GM12872 (cell line): Measurements from ENCODE around the gene PRM2.
A peak's percentile ranks its signal among the peaks of the same experiment; 100 is the strongest.

Experiments used
- CTCF ChIP-seq: IDR thresholded peaks from 3 replicates; pipeline ENCODE4 v1.5.1; 2011; ENCODE audit warnings: low read depth, mild to moderate bottlenecking, low read length, moderate library complexity; ENCODE audit not compliant: insufficient read depth

Gene PRM2

GRCh38 chr16:11236461-11237254 is 39.6 kb downstream of the PRM2 start:
- TF ChIP-seq CTCF = no peak

DNA sequence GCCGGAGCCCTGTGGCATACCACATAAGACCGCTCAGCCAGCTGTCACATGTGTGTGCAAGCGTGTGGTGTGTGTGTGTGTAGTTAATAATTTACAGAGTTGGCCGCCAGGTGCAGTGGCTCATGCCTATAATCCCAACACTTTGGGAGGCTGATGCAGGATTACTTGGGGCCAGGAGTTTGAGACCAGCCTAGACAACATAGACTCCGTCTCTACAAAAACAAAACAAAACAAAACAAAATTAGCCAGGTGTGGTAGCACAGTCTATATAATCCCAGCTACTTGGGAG is 40.6 kb downstream of the PRM2 start:
- TF ChIP-seq CTCF = no peak

DNA sequence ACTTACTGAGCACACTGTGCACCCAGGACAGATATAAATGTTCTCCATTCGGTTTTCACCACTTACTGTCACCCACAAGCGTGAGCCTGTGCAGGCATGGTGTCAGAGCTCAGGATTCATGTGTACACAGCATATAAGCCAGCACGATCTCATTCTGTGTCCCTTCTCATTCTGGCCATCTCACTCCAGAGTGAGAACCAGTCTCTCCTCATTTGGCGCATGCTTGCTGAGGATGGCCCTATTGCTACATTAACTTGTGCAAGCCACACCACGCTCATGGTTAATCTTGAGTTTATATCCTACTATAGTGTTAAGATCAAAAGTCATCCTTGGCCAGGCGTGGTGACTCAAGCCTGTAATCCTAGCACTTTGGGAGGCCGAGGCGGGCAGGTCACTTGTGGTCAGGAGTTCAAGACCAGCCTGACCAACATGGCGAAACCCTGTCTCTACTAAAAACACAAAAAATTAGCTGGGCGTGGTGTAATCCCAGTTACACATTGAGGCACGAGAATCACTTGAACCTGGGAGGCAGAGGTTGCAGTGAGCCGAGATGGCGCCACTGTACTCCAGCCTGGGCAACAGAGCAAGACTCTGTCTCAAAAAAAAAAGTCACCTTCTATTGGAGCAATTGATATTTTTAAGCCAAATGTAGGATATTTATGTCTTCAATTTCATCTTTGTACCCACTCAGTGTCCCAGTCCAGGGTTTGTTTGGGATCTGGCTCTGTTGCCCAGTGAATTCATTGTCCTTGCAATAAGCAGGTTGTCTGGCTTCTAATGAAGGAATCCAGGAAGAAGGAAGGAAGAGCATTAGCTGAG is 41.2 kb downstream of the PRM2 start:
- no peak for TF ChIP-seq CTCF

GRCh38 chr16:11233727-11234376 is 42.4 kb downstream of the PRM2 start:
- TF ChIP-seq CTCF = no peak

- TF ChIP-seq CTCF = 0 out of 3 replicates have a peak, but pooled peaks have one; percentile 3
Measured at GRCh38 chr16:11232852-11233726, 43.2 kb downstream of the PRM2 start.

- no peak for TF ChIP-seq CTCF
Measured at GRCh38 chr16:11232302-11232851, 43.9 kb downstream of the PRM2 start.
